ENCODE measurements around the gene TEC.
A peak's percentile ranks its signal among the peaks of the same experiment; 100 is the strongest.
"Not testable (repeated sequence)": the region's sequence is repeated elsewhere in the genome, so short reads cannot be mapped to it uniquely, and the experiment has no call there.

The TEC gene

DNA sequence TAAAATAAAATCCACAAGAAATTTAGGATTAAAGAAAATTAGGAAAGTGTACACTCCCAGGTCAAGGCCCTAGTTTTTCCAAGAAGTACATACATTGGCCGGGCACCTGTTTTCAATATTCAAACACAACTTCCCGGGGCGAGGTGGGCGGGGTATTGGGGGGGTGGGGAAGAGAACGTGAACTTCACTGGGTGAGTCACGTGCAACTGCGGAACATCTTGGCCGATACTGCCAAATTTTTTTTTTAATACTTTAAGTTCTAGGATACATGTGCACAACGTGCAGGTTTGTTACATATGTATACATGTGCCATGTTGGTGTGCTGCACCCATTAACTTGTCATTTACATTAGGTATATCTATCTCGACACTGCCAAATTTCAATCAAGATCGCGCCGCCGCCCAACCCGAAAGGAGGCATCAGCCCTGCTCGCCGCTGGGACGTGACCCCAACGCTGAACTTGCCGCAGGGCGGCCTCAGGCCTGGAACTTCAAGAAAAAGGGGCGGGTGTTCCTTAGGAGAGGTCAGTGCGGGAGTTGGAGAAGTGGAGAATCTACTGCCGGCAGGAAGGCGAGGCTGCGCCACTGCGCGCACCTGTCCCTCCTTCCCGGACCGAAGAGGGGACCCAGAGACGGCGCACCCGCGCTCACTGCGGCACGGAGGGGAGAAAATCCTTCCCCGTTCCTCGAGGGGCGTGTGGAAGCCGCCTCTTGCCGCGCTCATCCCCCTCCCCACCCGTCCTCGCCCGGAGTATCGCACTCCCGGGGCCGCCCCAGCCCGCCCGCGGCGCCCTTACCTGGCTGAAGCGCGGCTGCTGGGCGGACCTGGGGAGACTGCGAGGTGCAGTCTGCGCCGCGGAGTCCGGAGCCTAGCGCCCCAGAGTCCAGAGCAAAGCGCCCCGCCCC lies at the start of gene TEC:
TSS of gene TEC (minus strand) at position 883 of the 905 bp plus-strand sequence. CDS start 41,224 bp downstream, outside the sequence.
- peak; percentile 40 for ATAC-seq
- DNase-seq: peak; percentile 62

- no peak for DNase-seq
- no peak for ATAC-seq
Observed at GRCh38 chr4:48315728-48316630, 46.3 kb upstream of the TEC start.

- ATAC-seq, DNase-seq: not testable (repeated sequence)
Observed at GRCh38 chr4:48314746-48315145, 45.1 kb upstream of the TEC start.

- DNase-seq: no peak
- no peak for ATAC-seq
Observed at GRCh38 chr4:48311896-48312295, 42.3 kb upstream of the TEC start.

GRCh38 chr4:48308901-48309300 lies 39.3 kb upstream of the TEC start:
- no peak for ATAC-seq
- no peak for DNase-seq

- DNase-seq (no peak), ATAC-seq (no peak)
Observed at GRCh38 chr4:48307528-48307927, 37.9 kb upstream of the TEC start.

DNA sequence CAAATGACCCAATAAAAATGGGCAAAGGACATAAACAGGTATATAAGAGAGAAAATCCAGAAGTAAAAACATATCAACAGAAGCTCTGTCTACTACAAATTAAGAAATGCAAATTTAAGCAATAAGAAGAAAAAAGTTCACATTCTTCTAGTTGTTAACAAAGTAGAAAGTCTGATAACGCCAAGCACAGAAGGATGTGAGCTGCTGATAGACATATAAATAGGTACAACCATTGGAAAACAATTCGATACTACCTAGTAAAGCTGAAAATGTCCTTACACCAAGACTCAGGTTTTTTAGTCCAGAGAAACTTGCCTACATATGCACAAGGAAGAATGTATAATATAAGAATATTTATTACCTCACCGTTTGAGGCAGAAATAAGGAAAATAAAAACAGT lies 35.9 kb upstream of the TEC start:
- DNase-seq (no peak), ATAC-seq (no peak)

GRCh38 chr4:48300004-48300403 lies 30.4 kb upstream of the TEC start:
- no peak for ATAC-seq
- DNase-seq: no peak

GRCh38 chr4:48299560-48299959 lies 29.9 kb upstream of the TEC start:
- ATAC-seq (no peak), DNase-seq (no peak)

GRCh38 chr4:48297256-48297846 lies 27.7 kb upstream of the TEC start:
- ATAC-seq: no peak

GRCh38 chr4:48296365-48296764 lies 26.7 kb upstream of the TEC start:
- peak; percentile 59 for ATAC-seq
- peak; percentile 10 for DNase-seq

More at GRCh38 chr4:48297256-48297846, 27.7 kb upstream of the TEC start:
- no peak for DNase-seq

- ATAC-seq (no peak), DNase-seq (no peak)
Observed at GRCh38 chr4:48295116-48295515, 25.5 kb upstream of the TEC start.

DNA sequence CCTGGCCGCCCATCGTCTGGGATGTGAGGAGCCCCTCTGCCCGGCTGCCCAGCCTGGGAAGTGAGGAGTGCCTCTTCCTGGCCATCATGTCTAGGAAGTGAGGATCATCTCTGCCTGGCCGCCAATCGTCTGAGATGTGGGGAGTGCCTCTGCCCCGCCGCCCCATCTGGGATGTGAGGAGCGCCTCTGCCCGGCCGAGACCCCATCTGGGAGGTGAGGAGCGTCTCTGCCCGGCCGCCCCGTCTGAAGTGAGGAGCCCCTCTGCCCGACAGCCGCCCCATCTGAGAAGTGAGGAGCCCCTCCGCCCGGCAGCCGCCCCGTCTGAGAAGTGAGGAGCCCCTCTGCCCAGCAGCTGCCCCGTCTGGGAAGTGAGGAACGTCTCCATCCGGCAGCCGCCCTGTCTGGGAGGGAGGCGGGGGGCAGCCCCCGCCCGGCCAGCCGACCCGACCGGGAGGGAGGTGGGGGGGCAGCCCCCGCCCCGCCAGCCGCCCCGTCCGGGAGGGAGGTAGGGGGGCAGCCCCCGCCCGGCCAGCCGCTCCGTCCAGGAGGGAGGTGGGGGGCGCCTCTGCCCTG lies 22.7 kb upstream of the TEC start:
- not testable (repeated sequence) for DNase-seq, ATAC-seq

GRCh38 chr4:48290146-48290772 lies 20.6 kb upstream of the TEC start:
- DNase-seq (peak; percentile 33), ATAC-seq (no peak)

DNA sequence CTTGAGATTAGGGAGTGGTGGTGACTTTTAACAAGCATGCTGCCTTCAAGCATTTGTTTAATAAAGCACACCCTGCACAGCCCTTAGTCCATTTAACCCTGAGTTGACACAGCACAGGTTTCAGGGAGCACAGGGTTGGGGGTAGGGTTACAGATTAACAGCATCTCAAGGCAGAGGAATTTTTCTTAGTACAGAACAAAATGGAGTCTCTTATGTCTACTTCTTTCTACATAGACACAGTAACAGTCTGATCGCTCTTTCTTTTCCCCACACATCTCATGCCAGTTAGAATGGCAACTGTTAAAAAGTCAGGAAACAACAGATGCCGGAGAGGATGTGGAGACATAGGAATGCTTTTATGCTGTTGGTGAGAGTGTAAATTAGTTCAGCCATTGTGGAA lies 16.4 kb upstream of the TEC start:
- DNase-seq, ATAC-seq: not testable (repeated sequence)

GRCh38 chr4:48285640-48286039 lies 16.0 kb upstream of the TEC start:
- DNase-seq, ATAC-seq: not testable (repeated sequence)

GRCh38 chr4:48275686-48276085 lies 6.0 kb upstream of the TEC start:
- DNase-seq (no peak), ATAC-seq (no peak)

DNA sequence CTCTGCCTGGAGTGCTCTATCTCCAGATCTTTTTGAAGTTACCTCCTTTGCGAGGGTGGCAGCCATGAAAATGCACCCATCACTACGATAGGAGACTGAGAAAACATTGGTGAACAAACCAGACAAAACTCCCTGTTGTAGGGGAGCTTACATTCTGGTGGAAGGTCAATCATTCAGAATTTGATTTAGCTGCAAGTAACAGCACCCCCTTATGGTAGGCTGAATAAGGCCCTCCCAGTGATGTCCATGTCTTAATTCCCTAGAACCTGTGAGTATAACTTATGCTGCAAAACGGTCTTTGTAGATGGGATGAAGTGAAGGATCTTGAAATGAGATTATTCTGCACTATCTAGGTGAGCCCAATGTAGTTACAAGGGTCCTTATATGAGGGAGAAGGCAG lies 5.6 kb upstream of the TEC start:
- ATAC-seq: peak; percentile 67
- DNase-seq: no peak

- ATAC-seq: no peak
- no peak for DNase-seq
Observed at GRCh38 chr4:48271626-48272025, 2.0 kb upstream of the TEC start.

GRCh38 chr4:48270951-48271473 lies 1.4 kb upstream of the TEC start:
- DNase-seq (no peak), ATAC-seq (no peak)

GRCh38 chr4:48270523-48270897 lies 872 bp upstream of the TEC start:
- no peak for ATAC-seq

More at GRCh38 chr4:48270523-48270897, 872 bp upstream of the TEC start:
- DNase-seq: no peak
